ENCODE data around the gene TANGO2. TPM values are rescaled to one million over a fixed set of nuclear protein-coding genes. Genes with fewer than 3 reads are reported as not detected.

Gene TANGO2
- total RNA-seq, 1 experiment from 2014 or later = 17.0 TPM

GRCh38 chr22:20009018-20009491 lies 11.9 kb upstream of the TANGO2 start (continued):
- TF ChIP-seq ZFX (IDR thresholded peaks at IDR 0.05) = no peak
- TF ChIP-seq TCF7L2 (IDR thresholded peaks at IDR 0.05; ENCODE audit: borderline replicate concordance, extremely low read depth, insufficient read depth, insufficient read length) = no peak
- no peak for TF ChIP-seq SRF (IDR thresholded peaks at IDR 0.05; ENCODE audit: low read depth)
- TF ChIP-seq, protein P1, sequence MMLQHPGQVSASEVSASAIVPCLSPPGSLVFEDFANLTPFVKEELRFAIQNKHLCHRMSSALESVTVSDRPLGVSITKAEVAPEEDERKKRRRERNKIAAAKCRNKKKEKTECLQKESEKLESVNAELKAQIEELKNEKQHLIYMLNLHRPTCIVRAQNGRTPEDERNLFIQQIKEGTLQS (IDR thresholded peaks at IDR 0.05) = no peak
- no peak for TF ChIP-seq ZNF274 (IDR thresholded peaks at IDR 0.05; ENCODE audit: low read depth, low read length)

DNA sequence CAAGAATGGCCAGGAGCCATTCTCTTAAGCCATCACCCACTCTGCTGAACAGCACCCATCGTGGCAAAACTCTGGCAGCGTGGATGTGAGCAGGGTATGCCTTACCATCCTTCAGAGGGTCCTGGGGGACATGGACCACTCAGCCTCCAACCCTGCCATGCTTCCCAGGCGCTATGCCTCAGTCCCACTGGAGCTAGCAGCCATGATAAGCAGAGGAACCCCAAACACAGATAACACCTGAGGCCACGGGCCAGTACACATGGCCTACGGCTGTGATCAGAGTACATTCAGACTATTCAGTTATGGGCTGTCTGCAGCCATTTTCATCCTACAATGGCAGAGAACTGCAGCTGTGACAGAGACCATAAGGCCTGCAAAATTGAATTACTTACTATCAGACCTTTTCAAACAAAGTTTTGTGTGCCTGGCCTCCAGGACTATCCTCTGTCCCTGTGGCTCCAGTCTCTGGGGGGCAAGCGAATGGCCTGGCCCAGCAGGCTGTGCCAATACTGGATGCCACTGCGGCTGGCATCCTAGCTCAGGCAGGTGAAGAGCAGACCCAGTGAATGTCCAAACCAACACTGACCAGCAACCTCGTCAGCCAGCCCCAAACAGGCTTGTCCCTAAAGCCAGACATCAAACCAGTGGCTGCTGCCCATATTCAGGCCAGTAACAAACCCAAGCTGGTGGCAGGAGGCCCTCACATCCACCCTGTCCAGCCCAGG lies 11.2 kb upstream of the TANGO2 start:
- RAD21 ChIA-PET (ENCODE audit: low non-redundant PET in 1 of 2, low total read pairs in 2 of 2, uncharacterized antibody in 2 of 2, unreplicated experiment in 2 of 2) = no interaction called here
- Histone ChIP-seq H3K9ac (ENCODE audit: low read length) (no peak overlapping the region), H3K4me3 (replicated peaks in 1 of 2; ENCODE audit: low read depth in 1 of 2, low read length in 2 of 2) (no peak overlapping the region), H3K27me3 (ENCODE audit: insufficient read depth, low read length) (no peaks in the 10 kb centered on the region), H3K27ac (ENCODE audit: low read depth, low read length) (no peak overlapping the region), H3K79me2 (ENCODE audit: insufficient read depth, low read length) (no peaks in the 10 kb centered on the region), H3K4me1 (ENCODE audit: control insufficient read depth in 1 of 2, insufficient read depth in 2 of 2, low read length in 2 of 2) (peaks cover 2 to 10% of the 10 kb centered on the region in 2 experiments; a peak in 2 of 4 replicates), H3K9me2 (ENCODE audit: insufficient read depth) (no peaks in the 10 kb centered on the region), H3K4me2 (ENCODE audit: low read length) (no peak overlapping the region), H3K9me3 (ENCODE audit: control insufficient read depth in 1 of 2, insufficient read depth in 1 of 2, low read depth in 1 of 2, low read length in 2 of 2) (peaks cover 1 to 2% of the 10 kb centered on the region in 2 experiments; a peak in 1 of 4 replicates), H4K20me1 (ENCODE audit: insufficient read depth) (no peaks in the 10 kb centered on the region), H2AFZ (ENCODE audit: low read depth, low read length, poor library complexity, severe bottlenecking) (no peak overlapping the region), H3K36me3 (ENCODE audit: control insufficient read depth in 1 of 2, insufficient read depth in 2 of 2, low read length in 2 of 2) (peaks cover 0 to under 1% of the 10 kb centered on the region in 2 experiments; a peak in 1 of 4 replicates)
- CTCF ChIA-PET = no interaction called here
- intact Hi-C loops (cut with micrococcal nuclease) = loop anchor here (5.0 kb wide), 1 partner anchor 37 kb away; no protein-coding TSS in a partner anchor
- BruUV-seq (replicated peaks) = no TSS peak
- POLR2A ChIA-PET = interaction anchor here (1.6 kb wide), 1 partner anchor 11 kb away, joined by 3 read pairs; the partner anchor contains the start of gene TANGO2
- TF ChIP-seq, protein P2, sequence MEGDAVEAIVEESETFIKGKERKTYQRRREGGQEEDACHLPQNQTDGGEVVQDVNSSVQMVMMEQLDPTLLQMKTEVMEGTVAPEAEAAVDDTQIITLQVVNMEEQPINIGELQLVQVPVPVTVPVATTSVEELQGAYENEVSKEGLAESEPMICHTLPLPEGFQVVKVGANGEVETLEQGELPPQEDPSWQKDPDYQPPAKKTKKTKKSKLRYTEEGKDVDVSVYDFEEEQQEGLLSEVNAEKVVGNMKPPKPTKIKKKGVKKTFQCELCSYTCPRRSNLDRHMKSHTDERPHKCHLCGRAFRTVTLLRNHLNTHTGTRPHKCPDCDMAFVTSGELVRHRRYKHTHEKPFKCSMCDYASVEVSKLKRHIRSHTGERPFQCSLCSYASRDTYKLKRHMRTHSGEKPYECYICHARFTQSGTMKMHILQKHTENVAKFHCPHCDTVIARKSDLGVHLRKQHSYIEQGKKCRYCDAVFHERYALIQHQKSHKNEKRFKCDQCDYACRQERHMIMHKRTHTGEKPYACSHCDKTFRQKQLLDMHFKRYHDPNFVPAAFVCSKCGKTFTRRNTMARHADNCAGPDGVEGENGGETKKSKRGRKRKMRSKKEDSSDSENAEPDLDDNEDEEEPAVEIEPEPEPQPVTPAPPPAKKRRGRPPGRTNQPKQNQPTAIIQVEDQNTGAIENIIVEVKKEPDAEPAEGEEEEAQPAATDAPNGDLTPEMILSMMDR (IDR thresholded peaks at IDR 0.05 in 2 of 3, conservative IDR thresholded peaks at IDR 0.05 in 1 of 3; ENCODE audit: borderline replicate concordance in 1 of 3, insufficient read depth in 1 of 3, low read depth in 2 of 3, low read length in 2 of 3) = no peak
- TF ChIP-seq SIN3A (IDR thresholded peaks at IDR 0.05; ENCODE audit: low read depth) = no peak
- TF ChIP-seq SP1 (IDR thresholded peaks at IDR 0.05; ENCODE audit: low read depth) = no peak
- TF ChIP-seq ZNF274 (IDR thresholded peaks at IDR 0.05; ENCODE audit: low read depth, low read length) = no peak
- TF ChIP-seq JUND (IDR thresholded peaks at IDR 0.05) = no peak
- TF ChIP-seq EZH2 (IDR thresholded peaks at IDR 0.05) = no peak
- TF ChIP-seq CEBPB (IDR thresholded peaks at IDR 0.05; ENCODE audit: low read depth) = no peak
- TF ChIP-seq POLR2A (IDR thresholded peaks at IDR 0.05; ENCODE audit: borderline replicate concordance, extremely low read depth, insufficient read depth, insufficient read length) = no peak
- TF ChIP-seq ELF1 (IDR thresholded peaks at IDR 0.05; ENCODE audit: borderline replicate concordance, low read depth) = no peak
- no peak for TF ChIP-seq YY1 (IDR thresholded peaks at IDR 0.05; ENCODE audit: extremely low read depth, insufficient replicate concordance, low read depth, low read length)
- TF ChIP-seq ZFX (IDR thresholded peaks at IDR 0.05) = no peak
- TF ChIP-seq TCF7L2 (IDR thresholded peaks at IDR 0.05; ENCODE audit: borderline replicate concordance, extremely low read depth, insufficient read depth, insufficient read length) = no peak
- TF ChIP-seq POLR2AphosphoS5 (IDR thresholded peaks at IDR 0.05; ENCODE audit: low read depth, low read length) = no peak
- TF ChIP-seq SRF (IDR thresholded peaks at IDR 0.05; ENCODE audit: low read depth) = no peak
- TF ChIP-seq, protein P1 (IDR thresholded peaks at IDR 0.05) = no peak
- ATAC-seq = no peak
- no peak for DNase-seq (ENCODE audit: low read depth, low spot score)

All from HCT116 (cell line).